H9 (cell line): ENCODE measurements around the gene PEX14. TPM values are rescaled to one million over a fixed set of nuclear protein-coding genes. Genes with fewer than 3 reads are reported as not detected.
A peak's percentile ranks its signal among the peaks of the same experiment; 100 is the strongest.
"Not testable (repeated sequence)": the region's sequence is repeated elsewhere in the genome, so short reads cannot be mapped to it uniquely, and the experiment has no call there.

Experiments used
- DNase-seq: peaks from one replicate; pipeline ENCODE4 v3.0.0-alpha.2; 2017
- H2AFZ ChIP-seq: one replicate; pipeline ENCODE4 v1.6.1; 2013; ENCODE audit warnings: mild to moderate bottlenecking, low read length, control low read depth, moderate library complexity
- H2AK5ac ChIP-seq: 2 replicates; pipeline ENCODE4 v1.6.1; 2013; ENCODE audit warnings: low read length, control low read depth, mixed read lengths; ENCODE audit not compliant: insufficient read length
- H2BK120ac ChIP-seq: one replicate; pipeline ENCODE4 v1.6.1; 2013; ENCODE audit warnings: low read depth, mild to moderate bottlenecking, low read length, control low read depth, inconsistent platforms; ENCODE audit not compliant: poor library complexity, severe bottlenecking
- H2BK12ac ChIP-seq: 2 replicates; pipeline ENCODE4 v1.6.1; 2013; ENCODE audit warnings: low read length, control low read depth, mixed read lengths, low read depth; ENCODE audit not compliant: insufficient read length
- H2BK15ac ChIP-seq: 2 replicates; pipeline ENCODE4 v1.6.1; 2013; ENCODE audit warnings: low read depth, low read length, control low read depth
- H2BK20ac ChIP-seq: one replicate; pipeline ENCODE4 v1.6.1; 2013; ENCODE audit warnings: low read depth, mild to moderate bottlenecking, low read length, control low read depth, inconsistent platforms; ENCODE audit not compliant: poor library complexity, severe bottlenecking
- H2BK5ac ChIP-seq: 2 replicates; pipeline ENCODE4 v1.6.1; 2013; ENCODE audit warnings: low read length, control low read depth, mixed read lengths; ENCODE audit not compliant: insufficient read length
- H3K14ac ChIP-seq: 2 replicates; pipeline ENCODE4 v1.6.1; 2013; ENCODE audit warnings: low read length, control low read depth; ENCODE audit not compliant: insufficient read depth
- H3K18ac ChIP-seq: 2 replicates; pipeline ENCODE4 v1.6.1; 2013; ENCODE audit warnings: low read depth, mild to moderate bottlenecking, mixed read lengths, low read length, control low read depth; ENCODE audit not compliant: insufficient read length
- H3K23ac ChIP-seq: 2 replicates; pipeline ENCODE4 v1.6.1; 2013; ENCODE audit warnings: low read length, control low read depth, mixed read lengths, low read depth; ENCODE audit not compliant: insufficient read length
- H3K23me2 ChIP-seq: 2 replicates; pipeline ENCODE4 v1.6.1; 2013; ENCODE audit warnings: low read depth, mild to moderate bottlenecking, mixed read lengths, low read length, control low read depth; ENCODE audit not compliant: insufficient read length, poor library complexity, severe bottlenecking
- H3K27ac ChIP-seq: 2 replicates; pipeline ENCODE4 v1.5.1; 2013; ENCODE audit warnings: low read length, control low read depth, mixed read lengths, low read depth; ENCODE audit not compliant: insufficient read length
- H3K27me3 ChIP-seq: 2 replicates; pipeline ENCODE4 v1.6.1; 2013; ENCODE audit warnings: low read length, control low read depth, inconsistent platforms; ENCODE audit not compliant: insufficient read depth
- H3K4ac ChIP-seq: 2 replicates; pipeline ENCODE4 v1.6.1; 2013; ENCODE audit warnings: low read depth, mild to moderate bottlenecking, control low read depth, inconsistent platforms, low read length, moderate library complexity
- H3K4me1 ChIP-seq: 2 replicates; pipeline ENCODE4 v1.6.1; 2013; ENCODE audit warnings: low read length, control low read depth, inconsistent platforms; ENCODE audit not compliant: insufficient read depth
- H3K4me2 ChIP-seq: 2 replicates; pipeline ENCODE4 v1.6.1; 2013; ENCODE audit warnings: low read length, control low read depth, mixed read lengths; ENCODE audit not compliant: insufficient read length, insufficient read depth
- H3K56ac ChIP-seq: 2 replicates; pipeline ENCODE4 v1.6.1; 2013; ENCODE audit warnings: low read depth, mild to moderate bottlenecking, mixed read lengths, low read length, control low read depth; ENCODE audit not compliant: insufficient read length
- H3K79me1 ChIP-seq: 2 replicates; pipeline ENCODE4 v1.6.1; 2013; ENCODE audit warnings: low read depth, mild to moderate bottlenecking, moderate library complexity, low read length, control low read depth, inconsistent platforms; ENCODE audit not compliant: insufficient read depth, poor library complexity, severe bottlenecking
- H3K79me2 ChIP-seq: 2 replicates; pipeline ENCODE4 v1.6.1; 2013; ENCODE audit warnings: low read length, control low read depth, inconsistent platforms; ENCODE audit not compliant: insufficient read depth
- H3K9ac ChIP-seq: 2 replicates; pipeline ENCODE4 v1.6.1; 2013; ENCODE audit warnings: low read length, control low read depth, mixed read lengths; ENCODE audit not compliant: insufficient read length; ENCODE audit errors: extremely low read depth
- H3K9me3 ChIP-seq: one replicate; pipeline ENCODE4 v1.6.1; 2013; ENCODE audit warnings: low read depth, low read length, inconsistent platforms; ENCODE audit not compliant: control insufficient read depth
- H3T11ph ChIP-seq: one replicate; pipeline ENCODE4 v1.6.1; 2013; ENCODE audit warnings: mild to moderate bottlenecking, low read length, control low read depth, inconsistent platforms
- H4K20me1 ChIP-seq: one replicate; pipeline ENCODE4 v1.6.1; 2013; ENCODE audit not compliant: control insufficient read depth, insufficient read length, insufficient read depth
- H4K5ac ChIP-seq: 2 replicates; pipeline ENCODE4 v1.6.1; 2013; ENCODE audit warnings: low read depth, mild to moderate bottlenecking, mixed read lengths, low read length, control low read depth; ENCODE audit not compliant: insufficient read length
- H4K8ac ChIP-seq: replicated peaks from 2 replicates; pipeline ENCODE4 v1.6.1; 2013; ENCODE audit warnings: low read length, control low read depth, mixed read lengths, low read depth; ENCODE audit not compliant: insufficient read length
- H4K91ac ChIP-seq: 2 replicates; pipeline ENCODE4 v1.6.1; 2013; ENCODE audit warnings: low read depth, mild to moderate bottlenecking, moderate library complexity, mixed read lengths, low read length, control low read depth; ENCODE audit not compliant: insufficient read length
- H3K27ac Mint-ChIP-seq, 3 experiments: 2 replicates in 2 of 3; 3 replicates in 1 of 3; pipeline ENCODE4 v1.8.0; 2020 to 2021; ENCODE audit warnings: mixed read lengths in 3 of 3, mild to moderate bottlenecking in 1 of 3, moderate library complexity in 1 of 3
- H3K27me3 Mint-ChIP-seq: 2 replicates; pipeline ENCODE4 v1.8.0; 2021; ENCODE audit warnings: low read depth, mild to moderate bottlenecking, moderate library complexity, mixed read lengths
- H3K36me3 Mint-ChIP-seq, 3 experiments: 2 replicates in 2 of 3; 3 replicates in 1 of 3; pipeline ENCODE4 v1.8.0; 2020 to 2021; ENCODE audit warnings: low read depth in 3 of 3, mixed read lengths in 3 of 3; ENCODE audit not compliant: insufficient read depth in 1 of 3
- H3K4me1 Mint-ChIP-seq, 2 experiments: 2 replicates each; pipeline ENCODE4 v1.8.0; 2020; ENCODE audit warnings: mixed read lengths in 2 of 2
- H3K4me3 Mint-ChIP-seq, 2 experiments: 2 replicates in 1 of 2; 3 replicates in 1 of 2; pipeline ENCODE4 v1.8.0; 2020 to 2021; ENCODE audit warnings: mild to moderate bottlenecking in 2 of 2, mixed read lengths in 2 of 2, moderate library complexity in 1 of 2
- H3K9me3 Mint-ChIP-seq, 2 experiments: 2 replicates in 1 of 2; 3 replicates in 1 of 2; pipeline ENCODE4 v1.8.0; 2020; ENCODE audit warnings: mild to moderate bottlenecking in 2 of 2, mixed read lengths in 2 of 2, moderate library complexity in 1 of 2
- WGBS: extraction: QIAGEN DNeasy Blood & Tissue Kit; methylation state at CpG from one replicate; pipeline ENCODE4 v1.1.7; 2013; ENCODE audit warnings: missing lambda C conversion rate, low lambda C conversion rate, mixed read lengths; ENCODE audit not compliant: insufficient read length; ENCODE audit errors: extremely low coverage; 5-methylcytosine and 5-hydroxymethylcytosine counted together
- long read RNA-seq: library from polyadenylated mRNA; unstranded; transcript quantifications from one replicate; pipeline ENCODE4 v2.0.0, GENCODE V29; 2020
- total RNA-seq: library from RNA; stranded (reverse); gene quantifications from 2 replicates; pipeline ENCODE4 v1.2.1, GENCODE V29; 2021
- TF ChIP-seq, protein P1 (sequence below): fragments of 200-600 bp; sonication (generic); conservative IDR thresholded peaks from 3 replicates; pipeline ENCODE4 v1.8.0; 2021; ENCODE audit warnings: antibody characterized with exemption, mild to moderate bottlenecking

PEX14 gene, protein sequence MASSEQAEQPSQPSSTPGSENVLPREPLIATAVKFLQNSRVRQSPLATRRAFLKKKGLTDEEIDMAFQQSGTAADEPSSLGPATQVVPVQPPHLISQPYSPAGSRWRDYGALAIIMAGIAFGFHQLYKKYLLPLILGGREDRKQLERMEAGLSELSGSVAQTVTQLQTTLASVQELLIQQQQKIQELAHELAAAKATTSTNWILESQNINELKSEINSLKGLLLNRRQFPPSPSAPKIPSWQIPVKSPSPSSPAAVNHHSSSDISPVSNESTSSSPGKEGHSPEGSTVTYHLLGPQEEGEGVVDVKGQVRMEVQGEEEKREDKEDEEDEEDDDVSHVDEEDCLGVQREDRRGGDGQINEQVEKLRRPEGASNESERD
- total RNA-seq = 20.7 and 23.9 TPM in 2 replicates
- long read RNA-seq, transcript PEX14-201 (9 exons, 1,985 nt) = major isoform, 52 of 80 reads
- long read RNA-seq, partial matches to known transcripts = 10 of 80 reads
- long read RNA-seq, other reads (novel, unspliced or antisense) = 18 of 80 reads

DNA sequence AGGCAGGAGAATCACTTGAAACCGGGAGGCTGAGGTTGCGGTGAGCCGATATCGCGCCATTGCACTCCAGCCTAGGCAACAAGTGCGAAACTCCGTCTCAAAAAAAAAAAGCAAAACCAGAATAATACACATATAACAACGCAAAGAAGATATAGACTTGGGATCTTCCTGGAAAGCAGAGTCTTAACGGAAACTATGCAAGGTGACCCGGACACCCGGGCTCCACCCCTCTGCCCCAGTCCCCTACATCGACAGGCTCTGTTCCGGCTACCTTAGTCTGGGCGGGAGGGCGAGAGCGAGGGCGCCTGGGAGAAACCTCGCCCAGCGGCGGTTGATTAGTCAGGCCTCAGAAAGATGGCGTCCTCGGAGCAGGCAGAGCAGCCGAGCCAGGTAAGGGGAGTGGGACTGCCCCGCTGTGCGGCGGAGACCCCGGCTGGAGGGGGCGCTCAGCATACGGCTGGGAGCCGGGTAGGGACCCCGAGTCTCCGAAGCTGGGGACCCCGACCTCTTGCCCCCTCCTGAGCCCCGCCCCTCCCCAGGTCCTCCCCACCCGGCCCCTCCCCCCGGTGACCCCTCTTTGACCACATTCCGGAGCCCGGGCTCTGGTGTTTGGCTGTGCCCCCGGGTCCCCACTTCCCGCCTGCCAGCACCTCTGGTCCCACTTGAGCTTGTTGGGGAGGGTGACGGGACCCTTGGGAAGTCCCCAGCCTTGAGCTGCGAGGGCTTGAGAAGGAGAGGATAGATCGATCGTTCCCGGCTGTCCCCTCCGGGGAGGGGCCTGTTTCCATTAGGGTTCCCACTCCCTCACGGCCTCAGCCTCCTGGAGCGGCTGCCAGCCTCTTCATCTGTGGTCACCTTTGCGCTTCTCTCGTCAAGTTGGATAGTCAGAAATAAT is at the start of gene PEX14:
PEX14 (plus strand) TSS at position 338 of the 895 bp plus-strand sequence; CDS start at position 355, 17 bp downstream.
- Histone ChIP-seq H3T11ph (no peak within 1 kb of the TSS), H4K20me1 (no peaks in the 10 kb centered on the region), H3K9me3 (no peaks in the 10 kb centered on the region), H3K4ac (no peak within 1 kb of the TSS), H2BK5ac (no peak within 1 kb of the TSS), H3K23ac (no peak within 1 kb of the TSS), H2BK12ac (no peak within 1 kb of the TSS), H4K8ac (no peak within 1 kb of the TSS), H2BK15ac (no peak within 1 kb of the TSS), H2BK20ac (no peak within 1 kb of the TSS), H3K23me2 (peaks cover 6% of the 10 kb centered on the region), H3K79me2 (peaks cover 8% of the 10 kb centered on the region; the same call in 1 of the 2 replicates), H3K27me3 (no peaks in the 10 kb centered on the region), H3K27ac (no peak within 1 kb of the TSS), H4K5ac (no peak within 1 kb of the TSS), H2AFZ (no peak within 1 kb of the TSS), H3K9ac (peak within 1 kb of the TSS; percentile 65), H4K91ac (no peak within 1 kb of the TSS), H3K14ac (no peak within 1 kb of the TSS), H2AK5ac (no peak within 1 kb of the TSS), H3K18ac (peak within 1 kb of the TSS; percentile 74), H3K79me1 (no peaks in the 10 kb centered on the region), H3K4me1 (peaks cover 2% of the 10 kb centered on the region; the same call in 1 of the 2 replicates), H3K56ac (no peak within 1 kb of the TSS), H2BK120ac (no peak within 1 kb of the TSS), H3K4me2 (peak within 1 kb of the TSS; percentile 80)
- TF ChIP-seq, protein P1, sequence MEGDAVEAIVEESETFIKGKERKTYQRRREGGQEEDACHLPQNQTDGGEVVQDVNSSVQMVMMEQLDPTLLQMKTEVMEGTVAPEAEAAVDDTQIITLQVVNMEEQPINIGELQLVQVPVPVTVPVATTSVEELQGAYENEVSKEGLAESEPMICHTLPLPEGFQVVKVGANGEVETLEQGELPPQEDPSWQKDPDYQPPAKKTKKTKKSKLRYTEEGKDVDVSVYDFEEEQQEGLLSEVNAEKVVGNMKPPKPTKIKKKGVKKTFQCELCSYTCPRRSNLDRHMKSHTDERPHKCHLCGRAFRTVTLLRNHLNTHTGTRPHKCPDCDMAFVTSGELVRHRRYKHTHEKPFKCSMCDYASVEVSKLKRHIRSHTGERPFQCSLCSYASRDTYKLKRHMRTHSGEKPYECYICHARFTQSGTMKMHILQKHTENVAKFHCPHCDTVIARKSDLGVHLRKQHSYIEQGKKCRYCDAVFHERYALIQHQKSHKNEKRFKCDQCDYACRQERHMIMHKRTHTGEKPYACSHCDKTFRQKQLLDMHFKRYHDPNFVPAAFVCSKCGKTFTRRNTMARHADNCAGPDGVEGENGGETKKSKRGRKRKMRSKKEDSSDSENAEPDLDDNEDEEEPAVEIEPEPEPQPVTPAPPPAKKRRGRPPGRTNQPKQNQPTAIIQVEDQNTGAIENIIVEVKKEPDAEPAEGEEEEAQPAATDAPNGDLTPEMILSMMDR = no peak
- peak within 1 kb of the TSS; percentile 94 to 97 for H3K4me3 Mint-ChIP-seq
- H3K4me1 Mint-ChIP-seq = peaks cover 22 to 24% of the 10 kb centered on the region in 2 experiments
- no peaks in the 10 kb centered on the region for H3K9me3 Mint-ChIP-seq
- DNase-seq = peak; percentile 96
- H3K36me3 Mint-ChIP-seq = peaks cover 3 to 9% (median 8%) of the 10 kb centered on the region in 3 experiments; a peak in 6 of 7 replicates
- peak within 1 kb of the TSS; percentile 92 to 99 (median 97) for H3K27ac Mint-ChIP-seq
- H3K27me3 Mint-ChIP-seq = no peaks in the 10 kb centered on the region
- no CpG with 5 or more reads among the region's 50 CpGs for WGBS

DNA sequence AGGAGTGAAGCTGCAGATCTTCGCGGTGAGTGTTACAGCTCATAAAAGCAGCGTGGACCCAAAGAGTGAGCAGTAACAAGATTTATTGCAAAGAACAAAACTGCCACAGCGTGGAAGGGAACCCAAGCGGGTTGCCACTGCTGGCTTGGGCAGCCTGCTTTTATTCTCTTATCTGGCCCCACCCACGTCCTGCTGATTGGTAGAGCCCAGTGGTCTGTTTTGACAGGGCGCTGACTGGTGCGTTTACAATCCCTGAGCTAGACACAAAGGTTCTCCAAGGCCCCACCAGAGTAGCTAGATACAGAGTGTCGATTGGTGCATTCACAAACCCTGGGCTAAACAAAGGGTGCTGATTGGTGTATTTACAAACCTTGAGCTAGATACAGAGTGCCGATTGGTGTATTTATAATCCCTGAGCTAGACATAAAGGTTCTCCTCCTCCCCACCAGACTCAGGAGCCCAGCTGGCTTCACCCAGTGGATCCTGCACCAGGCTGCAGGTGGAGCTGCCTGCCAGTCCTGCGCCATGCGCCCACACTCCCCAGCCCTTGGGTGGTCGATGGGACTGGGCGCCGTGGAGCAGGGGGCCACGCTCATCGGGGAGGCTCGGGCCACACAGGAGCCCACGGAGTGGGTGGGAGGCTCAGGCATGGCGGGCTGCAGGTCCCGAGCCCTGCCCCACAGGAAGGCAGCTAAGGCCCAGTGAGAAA is 48.8 kb upstream of the PEX14 start:
- not testable (repeated sequence) for H3K27ac ChIP-seq, H3K56ac ChIP-seq, H3K18ac ChIP-seq, H3K27me3 ChIP-seq, H3K4me1 ChIP-seq, H2AK5ac ChIP-seq, H3K27me3 Mint-ChIP-seq, H3K9me3 Mint-ChIP-seq, H4K8ac ChIP-seq, H2BK120ac ChIP-seq, H3K23ac ChIP-seq, H4K91ac ChIP-seq, DNase-seq, H2BK20ac ChIP-seq, H3K9me3 ChIP-seq, H3K79me1 ChIP-seq, H2BK5ac ChIP-seq, H3T11ph ChIP-seq, H2BK12ac ChIP-seq, H3K4ac ChIP-seq, H3K23me2 ChIP-seq, H3K79me2 ChIP-seq, H2AFZ ChIP-seq, H4K5ac ChIP-seq, H3K4me2 ChIP-seq, H2BK15ac ChIP-seq, H3K14ac ChIP-seq, H3K9ac ChIP-seq, H3K4me3 Mint-ChIP-seq, H4K20me1 ChIP-seq
- Mint-ChIP-seq H3K36me3 (peaks cover 0 to 21% (median 5%) of the 10 kb centered on the region in 3 experiments; a peak in 5 of 7 replicates), H3K27ac (peak overlapping the region; percentile 82 to 88 (median 84)), H3K4me1 (peaks cover 11 to 15% of the 10 kb centered on the region in 2 experiments)
- WGBS = no CpG with 5 or more reads among the region's 21 CpGs
